ENCODE data around the gene UBE2Q1.

The UBE2Q1 gene

GRCh38 chr1:154501423-154502065 lies 56.9 kb downstream of the UBE2Q1 start:
- no peak overlapping the region for H3K27ac ChIP-seq (replicated peaks)
- H3K4me3 ChIP-seq (replicated peaks; ENCODE audit: insufficient read depth, low read length): no peak overlapping the region
- TF ChIP-seq REST (IDR thresholded peaks at IDR 0.05; ENCODE audit: insufficient replicate concordance, low read depth): no peak
- TF ChIP-seq CTCF (IDR thresholded peaks at IDR 0.05; ENCODE audit: insufficient read depth, low read length): no peak
- TF ChIP-seq POLR2AphosphoS5 (IDR thresholded peaks at IDR 0.05; ENCODE audit: low read depth): no peak
- no peak for DNase-seq (ENCODE audit: low read depth in 1 of 2, low spot score in 1 of 2)
- peaks cover 53% of the 10 kb centered on the region for H3K27me3 ChIP-seq (ENCODE audit: insufficient read depth, poor library complexity, severe bottlenecking)

- no peak overlapping the region for H3K27ac ChIP-seq (replicated peaks)
- H3K27me3 ChIP-seq (ENCODE audit: insufficient read depth, poor library complexity, severe bottlenecking): peaks cover 51% of the 10 kb centered on the region
- TF ChIP-seq REST (IDR thresholded peaks at IDR 0.05; ENCODE audit: insufficient replicate concordance, low read depth): peak; percentile 54
- no peak for TF ChIP-seq SPI1 (IDR thresholded peaks at IDR 0.05; ENCODE audit: borderline replicate concordance, low read depth)
- no peak for TF ChIP-seq POLR2AphosphoS5 (IDR thresholded peaks at IDR 0.05; ENCODE audit: low read depth)
- no peak for DNase-seq (ENCODE audit: low read depth in 1 of 2, low spot score in 1 of 2)
- no peak overlapping the region for H3K4me3 ChIP-seq (replicated peaks; ENCODE audit: insufficient read depth, low read length)
These were observed 57.9 kb downstream of the UBE2Q1 start for GRCh38 chr1:154500533-154500932.

GRCh38 chr1:154499446-154499845 lies 59.0 kb downstream of the UBE2Q1 start:
- Histone ChIP-seq H3K27ac (replicated peaks) (no peak overlapping the region), H3K4me3 (replicated peaks; ENCODE audit: insufficient read depth, low read length) (no peak overlapping the region), H3K27me3 (ENCODE audit: insufficient read depth, poor library complexity, severe bottlenecking) (peaks cover 44% of the 10 kb centered on the region)
- DNase-seq (ENCODE audit: low read depth in 1 of 2, low spot score in 1 of 2): no peak
- TF ChIP-seq POLR2AphosphoS5 (IDR thresholded peaks at IDR 0.05; ENCODE audit: low read depth) (no peak), SPI1 (IDR thresholded peaks at IDR 0.05; ENCODE audit: borderline replicate concordance, low read depth) (no peak), CTCF (IDR thresholded peaks at IDR 0.05; ENCODE audit: insufficient read depth, low read length) (no peak), REST (IDR thresholded peaks at IDR 0.05; ENCODE audit: insufficient replicate concordance, low read depth) (no peak), GABPA (IDR thresholded peaks at IDR 0.05; ENCODE audit: low read depth) (no peak)
